SK-N-SH (cell line): ENCODE results near the gene NDUFAF8. TPM values are rescaled to one million over a fixed set of nuclear protein-coding genes. Genes with fewer than 3 reads are reported as not detected.

ENCODE experiments used
- CTCF ChIA-PET: fragments of 300-600, 350-600 bp; formaldehyde crosslinking; extraction: SDS; loops from one replicate; lab custom pipeline; 2021; lab: Yijun Ruan, JAX
- POLR2A ChIA-PET: fragments of 350-600 bp; sonication (Branson Sonifier 250); formaldehyde crosslinking; extraction: SDS; loops from one replicate; lab custom pipeline; 2020; ENCODE audit warnings: antibody characterized with exemption, inconsistent platforms; lab: Yijun Ruan, JAX
- DNase-seq: peaks from one replicate; pipeline ENCODE4 v3.0.0; 2012
- H2AFZ ChIP-seq: fragments of 200-600 bp; sonication (generic); 2 replicates; pipeline ENCODE4 v1.8.1; 2016; ENCODE audit warnings: antibody characterized with exemption, mild to moderate bottlenecking, low read depth
- H3F3A ChIP-seq: fragments of 200-600 bp; sonication (generic); replicated peaks from 2 replicates; pipeline ENCODE3; 2016; ENCODE audit warnings: antibody characterized with exemption, mild to moderate bottlenecking; ENCODE audit not compliant: insufficient read depth
- H3K27ac ChIP-seq, 2 experiments: fragments of 200-500 bp in 1 of 2; fragments of 200-600 bp in 1 of 2; sonication (Bioruptor generic) in 1 of 2; sonication (generic), shearing (Covaris generic) in 1 of 2; 2 replicates each; pipeline versions ENCODE4 v1.5.1 to v1.6.1; 2014 to 2016; ENCODE audit warnings: low read depth in 2 of 2, inconsistent platforms in 1 of 2, low read length in 1 of 2, mild to moderate bottlenecking in 1 of 2, mixed read lengths in 1 of 2
- H3K27me3 ChIP-seq: fragments of 200-600 bp; sonication (generic), shearing (Covaris generic); 2 replicates; pipeline ENCODE4 v1.6.1; 2016; ENCODE audit warnings: mixed run types; ENCODE audit not compliant: insufficient read depth
- H3K36me3 ChIP-seq, 2 experiments: fragments of 200-500 bp in 1 of 2; fragments of 200-600 bp in 1 of 2; sonication (Bioruptor generic) in 1 of 2; sonication (generic) in 1 of 2; replicated peaks in 1 of 2; 2 replicates each; pipeline versions ENCODE3 to v1.5.1; 2014 to 2016; ENCODE audit warnings: low read length in 1 of 2, mild to moderate bottlenecking in 1 of 2; ENCODE audit not compliant: insufficient read depth in 2 of 2, control insufficient read depth in 1 of 2
- H3K4me1 ChIP-seq, 2 experiments: fragments of 200-500 bp in 1 of 2; fragments of 200-600 bp in 1 of 2; sonication (Bioruptor generic) in 1 of 2; sonication (generic), shearing (Covaris generic) in 1 of 2; 2 replicates each; pipeline versions ENCODE4 v1.5.1 to v1.6.1; 2014 to 2016; ENCODE audit warnings: low read depth in 1 of 2, low read length in 1 of 2, mixed run types in 1 of 2; ENCODE audit not compliant: insufficient read depth in 2 of 2, control insufficient read depth in 1 of 2
- H3K4me2 ChIP-seq: fragments of 200-600 bp; sonication (generic), shearing (Covaris generic); 2 replicates; pipeline ENCODE4 v1.6.1; 2017; ENCODE audit warnings: mixed run types
- H3K4me3 ChIP-seq, 2 experiments: fragments of 200-500 bp in 1 of 2; fragments of 200-600 bp in 1 of 2; sonication (Bioruptor generic) in 1 of 2; sonication (generic), shearing (Covaris generic) in 1 of 2; 2 replicates each; pipeline versions ENCODE4 v1.5.1 to v1.8.1; 2014 to 2016; ENCODE audit warnings: low read depth in 2 of 2, inconsistent platforms in 1 of 2, low read length in 1 of 2, mild to moderate bottlenecking in 1 of 2, mixed read lengths in 1 of 2, moderate library complexity in 1 of 2
- H3K79me2 ChIP-seq: fragments of 200-600 bp; sonication (generic); 2 replicates; pipeline ENCODE4 v1.8.1; 2017; ENCODE audit warnings: mild to moderate bottlenecking; ENCODE audit not compliant: insufficient read depth
- H3K9ac ChIP-seq: fragments of 200-600 bp; sonication (generic); 2 replicates; pipeline ENCODE4 v1.6.1; 2017; ENCODE audit warnings: mixed run types
- H3K9me2 ChIP-seq: fragments of 200-600 bp; sonication (generic); 2 replicates; pipeline ENCODE4 v1.6.1; 2017; ENCODE audit warnings: mixed run types
- H3K9me3 ChIP-seq: fragments of 200-600 bp; sonication (generic); 2 replicates; pipeline ENCODE4 v1.6.1; 2017; ENCODE audit warnings: mixed run types, mild to moderate bottlenecking, moderate library complexity
- H4K20me1 ChIP-seq: fragments of 200-600 bp; sonication (generic); 2 replicates; pipeline ENCODE4 v1.6.1; 2017; ENCODE audit warnings: mild to moderate bottlenecking, mixed run types; ENCODE audit not compliant: insufficient read depth
- CTCF ChIP-seq: fragments of 200-600 bp; sonication (generic); IDR thresholded peaks from 2 replicates; pipeline ENCODE4 v1.6.1; 2017; ENCODE audit warnings: antibody characterized with exemption, mild to moderate bottlenecking, moderate library complexity
- ELF1 ChIP-seq: IDR thresholded peaks from 2 replicates; pipeline ENCODE4 v1.4.0; 2012
- EZH2phosphoT487 ChIP-seq: fragments of 200-600 bp; sonication (generic); IDR thresholded peaks from 2 replicates; pipeline ENCODE4 v1.6.1; 2017; ENCODE audit warnings: low read depth, mixed run types, mild to moderate bottlenecking, antibody characterized with exemption, moderate library complexity, borderline replicate concordance
- FOXJ3 ChIP-seq: sonication (generic); formaldehyde crosslinking; IDR thresholded peaks from 2 replicates; pipeline ENCODE4 v1.5.1; 2020; ENCODE audit warnings: mild to moderate bottlenecking, missing genetic modification reagents
- IRF3 ChIP-seq: fragments of 150-350 bp; IDR thresholded peaks from 2 replicates; pipeline ENCODE4 v1.6.1; 2016; ENCODE audit warnings: mild to moderate bottlenecking, low read depth, low read length
- JUND ChIP-seq: IDR thresholded peaks from 2 replicates; pipeline ENCODE4 v1.4.0; 2012
- PBX3 ChIP-seq: IDR thresholded peaks from 2 replicates; pipeline ENCODE4; 2012
- RAD21 ChIP-seq: IDR thresholded peaks from 2 replicates; pipeline ENCODE4 v1.6.1; 2012; ENCODE audit warnings: mild to moderate bottlenecking, low read length
- SIN3A ChIP-seq: IDR thresholded peaks from 2 replicates; pipeline ENCODE4 v1.6.1; 2012; ENCODE audit warnings: low read depth, mild to moderate bottlenecking, low read length, moderate library complexity, borderline replicate concordance
- SMC3 ChIP-seq: IDR thresholded peaks from 2 replicates; pipeline ENCODE4 v1.6.1; 2012; ENCODE audit warnings: low read depth, low read length, improper control_type of control experiment
- TAF1 ChIP-seq: IDR thresholded peaks from 2 replicates; pipeline ENCODE4 v1.6.1; 2012; ENCODE audit warnings: low read depth, mild to moderate bottlenecking, low read length, moderate library complexity, borderline replicate concordance
- USF1 ChIP-seq: IDR thresholded peaks from 2 replicates; pipeline ENCODE4 v1.4.0; 2012; ENCODE audit warnings: low read depth, borderline replicate concordance
- USF2 ChIP-seq: fragments of 150-350 bp; IDR thresholded peaks from 2 replicates; pipeline ENCODE4 v1.6.1; 2017; ENCODE audit warnings: antibody characterized with exemption, low read length, low read depth, borderline replicate concordance
- YY1 ChIP-seq: IDR thresholded peaks from 2 replicates; pipeline ENCODE4 v1.4.0; 2012; ENCODE audit warnings: low read depth, mild to moderate bottlenecking
- WGBS: methylation state at CpG from one replicate; pipeline ENCODE4 v1.1.6; 2017; ENCODE audit warnings: low lambda C conversion rate; 5-methylcytosine and 5-hydroxymethylcytosine counted together
- polyA plus RNA-seq, 3 experiments: library from polyadenylated mRNA; depleted of rRNA; stranded (reverse); fragments of >200 nt; gene quantifications; 2 replicates each; pipeline ENCODE4 v1.2.3, GENCODE V29; 2012

NDUFAF8 gene
- polyA plus RNA-seq, 1 of the 3 experiments (the other 2 are of a cell fraction) = 229 TPM

- TF ChIP-seq USF2 (no peak), USF1 (no peak), PBX3 (peak; percentile 100), IRF3 (peak; percentile 100), RAD21 (no peak), YY1 (peak; percentile 96), TAF1 (peak; percentile 72), JUND (no peak)
Measured at GRCh38 chr17:81238815-81239713, at the start of gene NDUFAF8, which contains the start of gene TEPSIN (continued).

GRCh38 chr17:81189670-81190530, 49.2 kb upstream of the NDUFAF8 start:
- no peak overlapping the region for H3K27ac ChIP-seq
- no peaks in the 10 kb centered on the region; a peak in 1 of 4 replicates for H3K4me1 ChIP-seq
- no peaks in the 10 kb centered on the region for H3K9me3 ChIP-seq
- TF ChIP-seq JUND = no peak
- peak; percentile 14; the same call in 1 of the 2 replicates for TF ChIP-seq CTCF
- TF ChIP-seq EZH2phosphoT487 = no peak
- no peak for TF ChIP-seq FOXJ3
- TF ChIP-seq SMC3 = peak; percentile 25; the same call in 1 of the 2 replicates
- TF ChIP-seq SIN3A = no peak
- peak; percentile 58 for TF ChIP-seq RAD21
- TF ChIP-seq ELF1 = no peak
- DNase-seq = peak; percentile 74
- H3K9ac ChIP-seq = no peak overlapping the region
- POLR2A ChIA-PET = interaction anchor here (1.1 kb wide), 1 partner anchor 11 kb away, joined by 4 read pairs; no protein-coding TSS in a partner anchor
- CTCF ChIA-PET = interaction anchor here (0.9 to 6.3 kb wide), 11 partner anchors 10 to 201 kb away, joined by 3 to 46 read pairs (median 4); no protein-coding TSS in a partner anchor
- H3K4me3 ChIP-seq = no peak overlapping the region
- no peaks in the 10 kb centered on the region for H3K9me2 ChIP-seq
- H2AFZ ChIP-seq = no peak overlapping the region
- 89% methylated on average over 17 of the region's 27 CpGs for WGBS
- H4K20me1 ChIP-seq = no peaks in the 10 kb centered on the region
- peaks cover 0 to 13% of the 10 kb centered on the region in 2 experiments for H3K36me3 ChIP-seq
- no peaks in the 10 kb centered on the region for H3K79me2 ChIP-seq
- peaks cover 5% of the 10 kb centered on the region for H3F3A ChIP-seq
- H3K4me2 ChIP-seq = no peak overlapping the region
- no peaks in the 10 kb centered on the region for H3K27me3 ChIP-seq
